Measurements from ENCODE around the gene DNAJC16.

DNAJC16 gene

GRCh38 chr1:15620155-15620545, 93.5 kb downstream of the DNAJC16 start:
- no peak for TF ChIP-seq TAF1 (IDR thresholded peaks at IDR 0.05; ENCODE audit: borderline replicate concordance, insufficient read depth, low read length)
- peak; percentile 37; the same call in 1 of the 2 replicates for TF ChIP-seq SIN3A (IDR thresholded peaks at IDR 0.05; ENCODE audit: borderline replicate concordance, insufficient read depth, low read length)
- TF ChIP-seq POLR2AphosphoS5 (IDR thresholded peaks at IDR 0.05; ENCODE audit: low read depth, low read length) = 0 out of 2 replicates have a peak, but pooled peaks have one; percentile 54
- TF ChIP-seq FOXP2 (optimal IDR thresholded peaks at IDR 0.05; ENCODE audit: borderline replicate concordance, extremely low read depth, extremely low read length, insufficient read depth) = peak; percentile 24
- TF ChIP-seq, protein P1, sequence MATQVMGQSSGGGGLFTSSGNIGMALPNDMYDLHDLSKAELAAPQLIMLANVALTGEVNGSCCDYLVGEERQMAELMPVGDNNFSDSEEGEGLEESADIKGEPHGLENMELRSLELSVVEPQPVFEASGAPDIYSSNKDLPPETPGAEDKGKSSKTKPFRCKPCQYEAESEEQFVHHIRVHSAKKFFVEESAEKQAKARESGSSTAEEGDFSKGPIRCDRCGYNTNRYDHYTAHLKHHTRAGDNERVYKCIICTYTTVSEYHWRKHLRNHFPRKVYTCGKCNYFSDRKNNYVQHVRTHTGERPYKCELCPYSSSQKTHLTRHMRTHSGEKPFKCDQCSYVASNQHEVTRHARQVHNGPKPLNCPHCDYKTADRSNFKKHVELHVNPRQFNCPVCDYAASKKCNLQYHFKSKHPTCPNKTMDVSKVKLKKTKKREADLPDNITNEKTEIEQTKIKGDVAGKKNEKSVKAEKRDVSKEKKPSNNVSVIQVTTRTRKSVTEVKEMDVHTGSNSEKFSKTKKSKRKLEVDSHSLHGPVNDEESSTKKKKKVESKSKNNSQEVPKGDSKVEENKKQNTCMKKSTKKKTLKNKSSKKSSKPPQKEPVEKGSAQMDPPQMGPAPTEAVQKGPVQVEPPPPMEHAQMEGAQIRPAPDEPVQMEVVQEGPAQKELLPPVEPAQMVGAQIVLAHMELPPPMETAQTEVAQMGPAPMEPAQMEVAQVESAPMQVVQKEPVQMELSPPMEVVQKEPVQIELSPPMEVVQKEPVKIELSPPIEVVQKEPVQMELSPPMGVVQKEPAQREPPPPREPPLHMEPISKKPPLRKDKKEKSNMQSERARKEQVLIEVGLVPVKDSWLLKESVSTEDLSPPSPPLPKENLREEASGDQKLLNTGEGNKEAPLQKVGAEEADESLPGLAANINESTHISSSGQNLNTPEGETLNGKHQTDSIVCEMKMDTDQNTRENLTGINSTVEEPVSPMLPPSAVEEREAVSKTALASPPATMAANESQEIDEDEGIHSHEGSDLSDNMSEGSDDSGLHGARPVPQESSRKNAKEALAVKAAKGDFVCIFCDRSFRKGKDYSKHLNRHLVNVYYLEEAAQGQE (IDR thresholded peaks at IDR 0.05; ENCODE audit: insufficient read depth in 1 of 2, low read depth in 2 of 2, low read length in 2 of 2) = no peak

- TF ChIP-seq POLR2AphosphoS5 (IDR thresholded peaks at IDR 0.05; ENCODE audit: low read depth, low read length) = no peak
- TF ChIP-seq SIN3A (IDR thresholded peaks at IDR 0.05; ENCODE audit: borderline replicate concordance, insufficient read depth, low read length) = no peak
- TF ChIP-seq FOXP2 (optimal IDR thresholded peaks at IDR 0.05; ENCODE audit: borderline replicate concordance, extremely low read depth, extremely low read length, insufficient read depth) = no peak
- no peak for TF ChIP-seq TAF1 (IDR thresholded peaks at IDR 0.05; ENCODE audit: borderline replicate concordance, insufficient read depth, low read length)
- TF ChIP-seq, protein P1 (IDR thresholded peaks at IDR 0.05; ENCODE audit: insufficient read depth in 1 of 2, low read depth in 2 of 2, low read length in 2 of 2) = no peak
These were observed 94.4 kb downstream of the DNAJC16 start for GRCh38 chr1:15620902-15621682.

- no peak for TF ChIP-seq TAF1 (IDR thresholded peaks at IDR 0.05; ENCODE audit: borderline replicate concordance, insufficient read depth, low read length)
- TF ChIP-seq, protein P1 (IDR thresholded peaks at IDR 0.05; ENCODE audit: insufficient read depth in 1 of 2, low read depth in 2 of 2, low read length in 2 of 2) = no peak
- no peak for TF ChIP-seq POLR2AphosphoS5 (IDR thresholded peaks at IDR 0.05; ENCODE audit: low read depth, low read length)
- no peak for TF ChIP-seq FOXP2 (optimal IDR thresholded peaks at IDR 0.05; ENCODE audit: borderline replicate concordance, extremely low read depth, extremely low read length, insufficient read depth)
- TF ChIP-seq SIN3A (IDR thresholded peaks at IDR 0.05; ENCODE audit: borderline replicate concordance, insufficient read depth, low read length) = no peak
These were observed 95.3 kb downstream of the DNAJC16 start for GRCh38 chr1:15621975-15622374.

GRCh38 chr1:15622712-15623373, 96.2 kb downstream of the DNAJC16 start:
- TF ChIP-seq FOXP2 (optimal IDR thresholded peaks at IDR 0.05; ENCODE audit: borderline replicate concordance, extremely low read depth, extremely low read length, insufficient read depth) (no peak), SIN3A (IDR thresholded peaks at IDR 0.05; ENCODE audit: borderline replicate concordance, insufficient read depth, low read length) (no peak)

- TF ChIP-seq FOXP2 (optimal IDR thresholded peaks at IDR 0.05; ENCODE audit: borderline replicate concordance, extremely low read depth, extremely low read length, insufficient read depth) (no peak), POLR2AphosphoS5 (IDR thresholded peaks at IDR 0.05; ENCODE audit: low read depth, low read length) (no peak), TAF1 (IDR thresholded peaks at IDR 0.05; ENCODE audit: borderline replicate concordance, insufficient read depth, low read length) (no peak)
These were observed 96.8 kb downstream of the DNAJC16 start for GRCh38 chr1:15623435-15623834.

Data from PFSK-1 (cell line).